ENCODE results near the gene HOXB9. TPM values are rescaled to one million over a fixed set of nuclear protein-coding genes. Genes with fewer than 3 reads are reported as not detected.
A peak's percentile ranks its signal among the peaks of the same experiment; 100 is the strongest.

HOXB9 gene
- total and polyA plus RNA-seq, 9 of the 15 experiments (the other 6 are each of a cell fraction or from before 2014, with no cell fraction given) = 3.1 to 196 (median 77.6) TPM

- TF ChIP-seq ZNF780A (CRISPR knock-in tag; IDR thresholded peaks at IDR 0.05) (no peak), NKRF (IDR thresholded peaks at IDR 0.05; ENCODE audit: borderline replicate concordance) (no peak), TRIM28 (IDR thresholded peaks at IDR 0.05) (no peak), JUND (IDR thresholded peaks at IDR 0.05; ENCODE audit: borderline replicate concordance, low read depth, low read length) (0 out of 2 replicates have a peak, but pooled peaks have one; percentile 28), JUND (tag; IDR thresholded peaks at IDR 0.05; ENCODE audit: borderline replicate concordance, low read depth, low read length) (no peak), RFX7 (CRISPR knock-in tag; IDR thresholded peaks at IDR 0.05) (no peak), SIN3B (IDR thresholded peaks at IDR 0.05; ENCODE audit: low read depth) (no peak), ZNF316 (IDR thresholded peaks at IDR 0.05) (peak; percentile 14; the same call in 1 of the 2 replicates), RFX1 (IDR thresholded peaks at IDR 0.05) (no peak), BMI1 (IDR thresholded peaks at IDR 0.05; ENCODE audit: low read length) (no peak), E2F6 (IDR thresholded peaks at IDR 0.05; ENCODE audit: borderline replicate concordance in 1 of 2, extremely low read depth in 1 of 2, insufficient read depth in 1 of 2, insufficient read length in 1 of 2, low read depth in 1 of 2, low read length in 1 of 2, poor library complexity in 1 of 2, severe bottlenecking in 1 of 2) (peak in 1 of 2 experiments; percentile 32), TFAP4 (CRISPR knock-in tag; IDR thresholded peaks at IDR 0.05; ENCODE audit: borderline replicate concordance) (peak; percentile 15; the same call in 1 of the 2 replicates), ZEB2 (IDR thresholded peaks at IDR 0.05) (no peak), NEUROD1 (IDR thresholded peaks at IDR 0.05; ENCODE audit: borderline replicate concordance, low read depth, low read length, partially characterized antibody) (no peak), EGR1 (conservative IDR thresholded peaks at IDR 0.05) (no peak)
- TF ChIP-seq, protein P1, sequence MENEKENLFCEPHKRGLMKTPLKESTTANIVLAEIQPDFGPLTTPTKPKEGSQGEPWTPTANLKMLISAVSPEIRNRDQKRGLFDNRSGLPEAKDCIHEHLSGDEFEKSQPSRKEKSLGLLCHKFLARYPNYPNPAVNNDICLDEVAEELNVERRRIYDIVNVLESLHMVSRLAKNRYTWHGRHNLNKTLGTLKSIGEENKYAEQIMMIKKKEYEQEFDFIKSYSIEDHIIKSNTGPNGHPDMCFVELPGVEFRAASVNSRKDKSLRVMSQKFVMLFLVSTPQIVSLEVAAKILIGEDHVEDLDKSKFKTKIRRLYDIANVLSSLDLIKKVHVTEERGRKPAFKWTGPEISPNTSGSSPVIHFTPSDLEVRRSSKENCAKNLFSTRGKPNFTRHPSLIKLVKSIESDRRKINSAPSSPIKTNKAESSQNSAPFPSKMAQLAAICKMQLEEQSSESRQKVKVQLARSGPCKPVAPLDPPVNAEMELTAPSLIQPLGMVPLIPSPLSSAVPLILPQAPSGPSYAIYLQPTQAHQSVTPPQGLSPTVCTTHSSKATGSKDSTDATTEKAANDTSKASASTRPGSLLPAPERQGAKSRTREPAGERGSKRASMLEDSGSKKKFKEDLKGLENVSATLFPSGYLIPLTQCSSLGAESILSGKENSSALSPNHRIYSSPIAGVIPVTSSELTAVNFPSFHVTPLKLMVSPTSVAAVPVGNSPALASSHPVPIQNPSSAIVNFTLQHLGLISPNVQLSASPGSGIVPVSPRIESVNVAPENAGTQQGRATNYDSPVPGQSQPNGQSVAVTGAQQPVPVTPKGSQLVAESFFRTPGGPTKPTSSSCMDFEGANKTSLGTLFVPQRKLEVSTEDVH (IDR thresholded peaks at IDR 0.05; ENCODE audit: low read depth, partially characterized antibody) = no peak
- TF ChIP-seq, protein P2, sequence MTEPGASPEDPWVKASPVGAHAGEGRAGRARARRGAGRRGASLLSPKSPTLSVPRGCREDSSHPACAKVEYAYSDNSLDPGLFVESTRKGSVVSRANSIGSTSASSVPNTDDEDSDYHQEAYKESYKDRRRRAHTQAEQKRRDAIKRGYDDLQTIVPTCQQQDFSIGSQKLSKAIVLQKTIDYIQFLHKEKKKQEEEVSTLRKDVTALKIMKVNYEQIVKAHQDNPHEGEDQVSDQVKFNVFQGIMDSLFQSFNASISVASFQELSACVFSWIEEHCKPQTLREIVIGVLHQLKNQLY (CRISPR knock-in tag; conservative IDR thresholded peaks at IDR 0.05) = no peak
Observed at GRCh38 chr17:48593840-48594537, 32.2 kb downstream of the HOXB9 start (continued).

All from K562 (cell line).